Choroid plexus epithelial cell (primary cell): Measurements from ENCODE around the gene STK38.

ENCODE experiments used
- DNase-seq: peaks from one replicate; pipeline ENCODE4 v3.0.0-alpha.2; 2010; ENCODE audit warnings: low read depth
- H3K4me3 ChIP-seq: 2 replicates; pipeline ENCODE4 v1.5.1; 2011; ENCODE audit warnings: low read depth, mild to moderate bottlenecking, control low read depth, low read length, moderate library complexity
- CTCF ChIP-seq: conservative IDR thresholded peaks from 2 replicates; pipeline ENCODE4 v1.5.1; 2011; ENCODE audit warnings: low read depth, mild to moderate bottlenecking, control low read depth, inconsistent platforms, low read length, moderate library complexity

The STK38 gene

DNA sequence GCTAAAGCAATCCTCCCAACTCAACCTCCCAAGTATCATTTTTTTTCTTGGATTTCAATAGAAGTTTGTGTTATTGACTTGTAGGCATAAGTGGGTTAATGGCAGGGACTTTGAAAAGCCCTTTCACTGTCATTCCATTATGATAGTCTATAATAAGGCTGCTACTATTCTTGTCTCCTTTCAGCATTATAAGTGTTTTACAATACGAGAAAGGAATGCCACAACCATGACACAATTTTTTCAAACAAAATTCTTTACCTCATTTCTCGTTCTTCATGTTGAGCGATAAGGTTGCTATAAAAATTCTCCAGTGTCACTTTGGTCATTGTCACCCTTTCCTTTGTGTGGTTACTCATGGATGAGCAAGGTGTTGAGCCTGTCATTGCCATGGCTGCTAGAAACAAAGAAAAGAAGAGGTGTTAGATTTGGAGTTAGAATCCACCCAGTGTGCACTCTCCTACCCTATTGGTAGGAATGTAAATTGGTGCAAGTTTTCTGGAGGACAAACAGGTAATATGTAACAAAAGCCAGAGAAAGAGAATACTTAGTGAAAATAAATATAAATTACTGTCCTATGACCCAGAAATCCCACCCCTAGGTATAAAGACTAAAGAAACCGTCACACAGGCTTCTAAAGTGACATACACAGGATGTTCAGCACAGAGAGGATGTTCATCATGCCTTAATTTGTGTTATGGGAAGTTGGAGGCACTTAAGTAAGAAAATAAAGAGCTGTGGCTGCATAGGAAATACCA lies 7.3 kb downstream of the STK38 start:
- DNase-seq = no peak
- TF ChIP-seq CTCF = no peak
- no peak overlapping the region for H3K4me3 ChIP-seq

DNA sequence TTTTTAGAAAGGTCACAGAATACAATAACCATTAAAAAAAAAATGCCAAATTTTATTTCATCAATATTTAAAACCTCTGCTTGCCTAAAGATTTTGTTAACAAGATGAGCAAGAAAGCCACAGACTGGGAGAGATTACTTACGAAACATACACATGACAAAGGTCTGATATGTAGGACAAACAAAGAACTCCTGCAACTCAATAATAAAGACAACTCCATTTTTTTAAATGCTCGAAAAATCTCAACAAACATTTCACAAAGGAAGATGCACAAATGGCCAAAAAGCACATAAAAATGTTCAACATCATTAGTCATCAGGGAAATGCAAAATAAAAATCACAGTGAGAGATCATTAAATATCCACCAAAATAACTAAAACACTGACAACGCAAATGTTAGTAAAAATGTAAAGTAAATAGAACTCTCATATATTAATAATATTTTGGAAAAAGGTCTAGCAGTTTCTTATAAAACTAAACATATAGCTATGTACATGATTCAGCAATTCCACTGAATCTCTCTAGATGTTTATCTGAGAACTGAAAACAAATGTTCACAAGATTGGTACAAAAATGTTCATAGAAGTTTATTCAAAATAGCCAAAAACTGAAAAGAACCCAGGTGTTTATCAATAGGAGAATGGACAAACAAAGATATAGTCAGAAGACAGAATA lies 10.3 kb downstream of the STK38 start:
- DNase-seq = no peak

DNA sequence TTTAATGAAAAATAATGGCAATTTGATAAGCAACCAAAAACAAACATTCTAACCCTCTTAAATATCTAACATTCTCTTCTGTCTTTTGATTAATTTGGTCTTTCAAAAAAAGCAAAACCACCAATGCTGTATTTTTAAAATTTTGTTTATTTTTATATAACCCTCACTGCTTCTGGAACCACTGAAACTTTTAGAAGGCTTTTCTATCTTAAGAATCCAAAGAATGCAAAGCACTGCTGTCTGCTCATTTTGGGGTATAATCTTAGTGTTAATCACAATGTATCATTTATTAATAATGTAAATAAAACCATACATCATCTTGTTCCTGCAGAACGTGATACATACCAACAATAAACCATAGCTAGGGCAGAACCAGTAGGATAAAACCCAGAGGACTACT lies 14.0 kb downstream of the STK38 start:
- TF ChIP-seq CTCF = no peak
- DNase-seq = no peak
- no peak overlapping the region for H3K4me3 ChIP-seq

More for the DNA sequence above, 10.3 kb downstream of the STK38 start:
- H3K4me3 ChIP-seq = no peak overlapping the region
- TF ChIP-seq CTCF = no peak

DNA sequence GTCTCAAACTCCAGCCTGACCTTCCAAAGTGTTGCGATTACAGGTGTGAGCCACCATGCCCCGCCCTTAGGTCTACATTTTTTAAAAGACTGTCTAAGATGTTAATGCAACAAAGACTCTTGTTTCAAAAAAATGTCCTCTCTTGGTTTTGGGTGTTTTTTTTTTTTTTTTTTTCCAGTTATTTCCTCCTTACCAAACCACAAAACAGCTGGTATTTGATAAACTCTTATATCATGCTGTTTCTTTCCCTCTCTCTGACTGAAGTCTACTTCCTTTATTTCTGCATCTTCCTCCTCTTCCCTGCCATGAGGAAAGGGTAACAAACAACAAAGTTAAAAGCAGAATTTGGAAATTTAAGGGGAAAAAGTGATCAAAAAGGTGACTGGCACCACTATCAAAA lies 21.2 kb downstream of the STK38 start:
- DNase-seq = no peak
- H3K4me3 ChIP-seq = no peak overlapping the region
- no peak for TF ChIP-seq CTCF

DNA sequence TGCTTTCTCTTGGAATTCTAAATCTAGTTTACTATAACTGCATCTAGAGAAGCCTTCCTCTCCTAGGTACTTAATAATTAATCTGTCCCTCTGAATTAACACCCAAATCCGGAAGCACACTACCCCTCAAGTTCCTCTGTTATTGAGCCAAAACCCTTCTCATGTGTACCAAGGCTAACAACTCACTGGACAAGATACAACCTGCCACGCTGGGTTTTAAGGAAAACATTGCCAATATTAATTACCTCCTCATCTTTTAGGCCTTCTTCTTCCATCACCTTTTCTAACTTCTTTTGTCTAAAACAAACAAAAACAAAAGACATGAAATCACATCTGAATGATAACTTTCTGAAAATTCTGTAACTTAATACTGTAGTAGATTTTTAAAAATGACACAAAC lies 21.9 kb downstream of the STK38 start:
- H3K4me3 ChIP-seq = no peak overlapping the region
- DNase-seq = no peak

GRCh38 chr6:36524871-36525270 lies 22.4 kb downstream of the STK38 start:
- TF ChIP-seq CTCF = no peak
- H3K4me3 ChIP-seq = no peak overlapping the region
- no peak for DNase-seq

More for the DNA sequence above, 21.9 kb downstream of the STK38 start:
- no peak for TF ChIP-seq CTCF
